WTC11 (cell line): Measurements from ENCODE around the gene IQGAP2. TPM values are rescaled to one million over a fixed set of nuclear protein-coding genes. Genes with fewer than 3 reads are reported as not detected.

ENCODE experiments used
- ATAC-seq: fragments of 200-7000 bp; cut with Tn5 transposase; 2 replicates; pipeline ENCODE4 v1.10.0; 2021; ENCODE audit warnings: mild to moderate bottlenecking, moderate library complexity
- CTCF ChIA-PET: fragments of 300-600 bp; sonication (Branson Sonifier 250); formaldehyde crosslinking; loops from one replicate; lab custom pipeline; 2021; ENCODE audit warnings: antibody characterized with exemption; lab: Charles Lee
- POLR2A ChIA-PET: fragments of 350-600 bp; sonication (Branson Sonifier 250); formaldehyde crosslinking; loops from one replicate; lab custom pipeline; 2021; ENCODE audit warnings: antibody characterized with exemption; lab: Charles Lee
- DNase-seq: peaks from one replicate; pipeline ENCODE4 v3.0.0; 2021; ENCODE audit warnings: low spot score
- H3K27ac Mint-ChIP-seq: 2 replicates; pipeline ENCODE4 v1.8.0; 2021; ENCODE audit warnings: mixed read lengths
- H3K27me3 Mint-ChIP-seq: 2 replicates; pipeline ENCODE4 v1.8.0; 2021; ENCODE audit warnings: low read depth, mild to moderate bottlenecking, moderate library complexity, mixed read lengths
- H3K36me3 Mint-ChIP-seq: 2 replicates; pipeline ENCODE4 v1.8.0; 2021; ENCODE audit warnings: mixed read lengths
- H3K4me1 Mint-ChIP-seq: 2 replicates; pipeline ENCODE4 v1.8.0; 2022; ENCODE audit warnings: mixed read lengths
- H3K4me3 Mint-ChIP-seq: 2 replicates; pipeline ENCODE4 v1.8.0; 2021; ENCODE audit warnings: mild to moderate bottlenecking, moderate library complexity, mixed read lengths
- H3K9me3 Mint-ChIP-seq: 2 replicates; pipeline ENCODE4 v1.8.0; 2021; ENCODE audit warnings: mixed read lengths
- FOXP1 ChIP-seq: sonication (generic); formaldehyde crosslinking; IDR thresholded peaks from 2 replicates; pipeline ENCODE4 v1.8.0; 2022; ENCODE audit warnings: missing genetic modification reagents, mild to moderate bottlenecking, moderate library complexity, borderline replicate concordance
- GRHL2 ChIP-seq: fragments of 250-450 bp; sonication (Bioruptor Pico); IDR thresholded peaks from 2 replicates; pipeline ENCODE4 v1.8.0; 2022; ENCODE audit warnings: mild to moderate bottlenecking, moderate library complexity; ENCODE audit not compliant: insufficient replicate concordance, severe bottlenecking
- JUN ChIP-seq: sonication (generic); formaldehyde crosslinking; IDR thresholded peaks from 2 replicates; pipeline ENCODE4 v1.8.0; 2023; ENCODE audit warnings: mild to moderate bottlenecking, missing genetic modification reagents
- MAX ChIP-seq: sonication (generic); formaldehyde crosslinking; IDR thresholded peaks from 2 replicates; pipeline ENCODE4 v1.8.0; 2022; ENCODE audit warnings: mild to moderate bottlenecking, missing genetic modification reagents
- PREB ChIP-seq: sonication (generic); formaldehyde crosslinking; IDR thresholded peaks from 2 replicates; pipeline ENCODE4 v1.8.1; 2022; ENCODE audit warnings: mild to moderate bottlenecking, missing genetic modification reagents, moderate library complexity, borderline replicate concordance
- USF2 ChIP-seq: sonication (generic); formaldehyde crosslinking; IDR thresholded peaks from 2 replicates; pipeline ENCODE4 v1.8.1; 2023; ENCODE audit warnings: mild to moderate bottlenecking, missing genetic modification reagents, moderate library complexity
- ZNF263 ChIP-seq: sonication (generic); formaldehyde crosslinking; IDR thresholded peaks from 2 replicates; pipeline ENCODE4 v1.8.1; 2022; ENCODE audit warnings: low read depth, mild to moderate bottlenecking, moderate library complexity, missing genetic modification reagents
- ZNF416 ChIP-seq: fragments of 250-450 bp; sonication (Bioruptor Pico); IDR thresholded peaks from 2 replicates; pipeline ENCODE4 v1.9.0; 2021; ENCODE audit warnings: mild to moderate bottlenecking, inconsistent platforms
- ZNF423 ChIP-seq: fragments of 250-450 bp; sonication (Bioruptor Pico); IDR thresholded peaks from 2 replicates; pipeline ENCODE4 v2.1.2; 2022; ENCODE audit warnings: mild to moderate bottlenecking, moderate library complexity
- total RNA-seq: library from RNA; stranded (reverse); gene quantifications from 3 replicates; pipeline ENCODE4 v1.2.3, GENCODE V29; 2021
- TF ChIP-seq, protein P1 (sequence below): fragments of 250-450 bp; sonication (Bioruptor Pico); IDR thresholded peaks from 2 replicates; pipeline ENCODE4 v2.1.2; 2022; ENCODE audit warnings: mild to moderate bottlenecking, moderate library complexity
- TF ChIP-seq, protein P2 (sequence below): fragments of 250-450 bp; sonication (Bioruptor Pico); conservative IDR thresholded peaks from 2 replicates; pipeline ENCODE4 v1.9.0; 2021; ENCODE audit warnings: mild to moderate bottlenecking
- TF ChIP-seq, protein P3 (sequence below): sonication (generic); formaldehyde crosslinking; conservative IDR thresholded peaks from 2 replicates; pipeline ENCODE4 v1.8.1; 2022; ENCODE audit warnings: mild to moderate bottlenecking, missing genetic modification reagents

The IQGAP2 gene
- total RNA-seq, 1 experiment from 2014 or later = 70.6 TPM

DNA sequence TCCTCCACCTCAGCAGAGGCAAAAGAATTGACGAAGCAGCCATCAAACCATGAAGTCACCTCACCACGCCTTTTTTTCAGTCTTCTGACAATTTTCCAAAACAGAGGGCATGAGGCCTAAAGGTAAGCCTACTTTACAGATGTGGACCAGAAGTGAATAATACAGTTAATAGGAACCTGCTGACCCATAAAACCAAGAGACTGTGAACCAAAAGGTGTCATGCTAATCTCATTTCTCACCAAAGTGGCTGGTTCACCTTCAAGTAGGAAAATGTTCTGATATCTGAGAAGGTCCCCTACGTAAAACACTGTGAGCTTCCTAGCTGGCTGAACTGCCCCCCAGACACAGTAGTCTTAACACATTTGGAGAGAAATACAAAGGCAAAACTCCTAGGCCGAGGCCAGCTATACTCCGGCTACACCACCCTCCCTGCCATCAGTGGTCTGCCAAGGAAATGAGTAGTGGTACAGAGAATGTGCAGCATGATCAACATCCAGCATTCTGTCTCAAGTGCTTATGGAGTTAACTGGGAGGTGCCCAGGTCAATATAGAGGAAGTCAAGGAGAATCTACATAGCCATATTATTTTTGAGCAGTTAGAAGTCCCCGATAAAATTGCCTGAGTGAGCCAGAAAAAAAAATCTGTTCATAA lies 239.4 kb downstream of the IQGAP2 start (continued):
- TF ChIP-seq, protein P1, sequence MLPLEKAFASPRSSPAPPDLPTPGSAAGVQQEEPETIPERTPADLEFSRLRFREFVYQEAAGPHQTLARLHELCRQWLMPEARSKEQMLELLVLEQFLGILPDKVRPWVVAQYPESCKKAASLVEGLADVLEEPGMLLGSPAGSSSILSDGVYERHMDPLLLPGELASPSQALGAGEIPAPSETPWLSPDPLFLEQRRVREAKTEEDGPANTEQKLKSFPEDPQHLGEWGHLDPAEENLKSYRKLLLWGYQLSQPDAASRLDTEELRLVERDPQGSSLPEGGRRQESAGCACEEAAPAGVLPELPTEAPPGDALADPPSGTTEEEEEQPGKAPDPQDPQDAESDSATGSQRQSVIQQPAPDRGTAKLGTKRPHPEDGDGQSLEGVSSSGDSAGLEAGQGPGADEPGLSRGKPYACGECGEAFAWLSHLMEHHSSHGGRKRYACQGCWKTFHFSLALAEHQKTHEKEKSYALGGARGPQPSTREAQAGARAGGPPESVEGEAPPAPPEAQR (CRISPR knock-in tag) = no peak
- TF ChIP-seq, all 79 proteins: peak for 0

DNA sequence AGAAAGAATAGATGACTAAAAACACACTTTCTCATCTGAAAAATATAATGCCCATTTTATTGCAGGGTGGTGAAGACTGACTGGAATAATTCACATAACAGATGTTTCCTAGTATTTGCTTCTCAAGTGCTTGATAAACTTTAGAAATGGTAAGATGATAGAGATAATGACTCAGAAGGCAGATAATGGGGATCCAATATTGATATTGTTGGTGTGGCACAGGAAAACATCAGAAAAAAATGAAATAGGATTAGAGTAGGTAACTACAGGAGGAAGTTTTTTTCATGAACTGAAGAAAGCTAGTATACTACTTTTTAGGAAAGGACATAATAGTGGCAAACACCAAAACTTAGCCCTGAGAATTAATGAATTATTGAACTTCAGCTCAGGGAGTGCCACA lies 240.3 kb downstream of the IQGAP2 start:
- ChIA-PET POLR2A (interaction anchor here (0.6 kb wide), 1 partner anchor 182 kb away, joined by 5 read pairs; no protein-coding TSS in a partner anchor), CTCF (interaction anchor here (1.3 to 1.8 kb wide), 2 partner anchors 42 to 131 kb away, joined by 3 to 9 read pairs; no protein-coding TSS in a partner anchor)
- Mint-ChIP-seq H3K27me3 (no peaks in the 10 kb centered on the region), H3K27ac (no peak overlapping the region), H3K4me3 (no peak overlapping the region), H3K4me1 (peaks cover 5% of the 10 kb centered on the region), H3K36me3 (peaks cover 28% of the 10 kb centered on the region), H3K9me3 (peaks cover 13% of the 10 kb centered on the region)
- TF ChIP-seq, protein P2, sequence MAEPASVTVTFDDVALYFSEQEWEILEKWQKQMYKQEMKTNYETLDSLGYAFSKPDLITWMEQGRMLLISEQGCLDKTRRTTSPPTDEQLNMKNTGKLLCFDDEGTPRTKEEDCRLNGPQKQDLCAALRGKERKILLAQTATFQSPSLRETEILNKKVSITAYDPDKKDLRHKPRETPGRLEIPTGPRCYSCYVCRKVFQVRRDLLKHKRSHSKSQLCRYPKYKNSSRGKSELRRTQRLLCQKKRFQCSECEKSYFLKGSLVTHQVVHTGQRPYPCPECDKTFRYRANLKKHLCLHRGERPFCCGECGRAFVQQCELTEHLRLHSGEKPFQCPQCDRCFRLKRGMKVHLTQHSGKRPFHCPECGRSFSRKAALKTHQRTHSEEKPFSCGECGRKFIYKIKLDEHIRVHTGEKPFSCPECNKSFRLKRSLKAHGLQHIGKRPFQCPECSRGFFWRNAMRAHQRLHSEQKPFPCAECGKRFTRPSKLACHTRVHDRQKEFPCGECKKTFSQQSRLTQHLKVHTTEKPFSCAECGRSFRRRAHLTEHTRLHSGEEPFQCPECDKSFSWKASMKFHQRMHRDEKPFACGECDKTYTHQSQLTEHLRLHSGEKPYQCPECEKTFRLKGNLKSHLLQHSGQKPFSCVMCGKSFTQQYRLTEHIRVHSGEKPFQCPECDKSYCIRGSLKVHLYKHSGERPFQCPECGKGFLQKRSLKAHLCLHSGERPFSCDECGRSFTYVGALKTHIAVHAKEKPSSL (CRISPR knock-in tag) = no peak
- TF ChIP-seq ZNF423 (no peak), PREB (no peak), FOXP1 (CRISPR knock-in tag) (no peak), USF2 (no peak)
- no peak for DNase-seq
- no peak for ATAC-seq

- peaks cover 41% of the 10 kb centered on the region for H3K36me3 Mint-ChIP-seq
- ATAC-seq = no peak
- H3K27me3 Mint-ChIP-seq = no peaks in the 10 kb centered on the region
- no peak overlapping the region for H3K27ac Mint-ChIP-seq
- H3K9me3 Mint-ChIP-seq = peaks cover 31% of the 10 kb centered on the region
- TF ChIP-seq, protein P3, sequence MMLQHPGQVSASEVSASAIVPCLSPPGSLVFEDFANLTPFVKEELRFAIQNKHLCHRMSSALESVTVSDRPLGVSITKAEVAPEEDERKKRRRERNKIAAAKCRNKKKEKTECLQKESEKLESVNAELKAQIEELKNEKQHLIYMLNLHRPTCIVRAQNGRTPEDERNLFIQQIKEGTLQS (CRISPR knock-in tag) = no peak
- no peak for TF ChIP-seq MAX (CRISPR knock-in tag)
- no peak overlapping the region for H3K4me3 Mint-ChIP-seq
- POLR2A ChIA-PET = no interaction called here
- no peaks in the 10 kb centered on the region for H3K4me1 Mint-ChIP-seq
- no peak for DNase-seq
- CTCF ChIA-PET = no interaction called here
Measured at GRCh38 chr5:76649140-76649539, 246.1 kb downstream of the IQGAP2 start.

- no peak overlapping the region for H3K27ac Mint-ChIP-seq
- no peak for ATAC-seq
- no peak overlapping the region for H3K4me3 Mint-ChIP-seq
- peaks cover 30% of the 10 kb centered on the region for H3K36me3 Mint-ChIP-seq
- H3K9me3 Mint-ChIP-seq = peaks cover 23% of the 10 kb centered on the region
- H3K4me1 Mint-ChIP-seq = 0 out of 2 replicates have a peak, but pooled peaks cover 3% of the 10 kb centered on the region
- no peak for DNase-seq
- H3K27me3 Mint-ChIP-seq = no peaks in the 10 kb centered on the region
- ChIA-PET CTCF (interaction anchor here (1.2 to 1.4 kb wide), 2 partner anchors 107 to 122 kb away, joined by 3 to 5 read pairs; no protein-coding TSS in a partner anchor), POLR2A (no interaction called here)
- TF ChIP-seq JUN (CRISPR knock-in tag) (no peak), USF2 (no peak), GRHL2 (CRISPR knock-in tag) (no peak), ZNF263 (no peak), PREB (no peak), ZNF416 (CRISPR knock-in tag) (no peak), MAX (CRISPR knock-in tag) (no peak)
Measured at GRCh38 chr5:76652809-76653414, 249.8 kb downstream of the IQGAP2 start.
